IPS DF 4.7 (cell line): Measurements from ENCODE around the gene CLCN7.

Experiments
- DNase-seq: peaks from one replicate; pipeline ENCODE4 v3.0.0-alpha.2; 2013; ENCODE audit warnings: low spot score; ENCODE audit errors: extremely low read depth

Gene CLCN7

GRCh38 chr16:1403733-1404132, 71.1 kb downstream of the CLCN7 start:
- DNase-seq, result no peak

- DNase-seq, result no peak
These were observed 71.8 kb downstream of the CLCN7 start for GRCh38 chr16:1403036-1403435.

GRCh38 chr16:1401758-1402154, 73.1 kb downstream of the CLCN7 start:
- no peak for DNase-seq

- no peak for DNase-seq
These were observed 73.6 kb downstream of the CLCN7 start for GRCh38 chr16:1401061-1401757.

- DNase-seq, result no peak
These were observed 75.8 kb downstream of the CLCN7 start for GRCh38 chr16:1398826-1399581.

- DNase-seq, result no peak
These were observed 76.5 kb downstream of the CLCN7 start for GRCh38 chr16:1398351-1398750.

- no peak for DNase-seq
These were observed 77.0 kb downstream of the CLCN7 start for GRCh38 chr16:1397779-1398178.

GRCh38 chr16:1395444-1396031, 79.3 kb downstream of the CLCN7 start:
- DNase-seq, result no peak
